GM10248 (cell line): ENCODE data around the gene LRRN2.

Source experiments
- CTCF ChIA-PET: fragments of 300-600 bp; sonication (Branson Sonifier 250); formaldehyde crosslinking; extraction: SDS; loops from one replicate; lab custom pipeline; 2021; ENCODE audit warnings: antibody characterized with exemption; lab: Yijun Ruan, JAX
- POLR2A ChIA-PET: fragments of 350-650 bp; sonication (Branson Sonifier 250); formaldehyde crosslinking; extraction: SDS; loops from one replicate; lab custom pipeline; 2020; ENCODE audit warnings: antibody characterized with exemption; lab: Yijun Ruan, JAX
- DNase-seq: peaks from one replicate; pipeline ENCODE4 v3.0.0; 2012; ENCODE audit errors: extremely low spot score
- TF ChIP-seq, protein P1 (sequence below): IDR thresholded peaks from 2 replicates; pipeline ENCODE4 v1.5.1; 2012; ENCODE audit warnings: mild to moderate bottlenecking, low read depth; ENCODE audit errors: extremely low read depth, missing control alignments, control extremely low read depth

Gene LRRN2

GRCh38 chr1:204669579-204669978, 16.0 kb downstream of the LRRN2 start:
- ChIA-PET POLR2A (no interaction called here), CTCF (interaction anchor here (2.8 kb wide), 1 partner anchor 138 kb away, joined by 9 read pairs; no protein-coding TSS in a partner anchor)
- no peak for DNase-seq
- TF ChIP-seq, protein P1, sequence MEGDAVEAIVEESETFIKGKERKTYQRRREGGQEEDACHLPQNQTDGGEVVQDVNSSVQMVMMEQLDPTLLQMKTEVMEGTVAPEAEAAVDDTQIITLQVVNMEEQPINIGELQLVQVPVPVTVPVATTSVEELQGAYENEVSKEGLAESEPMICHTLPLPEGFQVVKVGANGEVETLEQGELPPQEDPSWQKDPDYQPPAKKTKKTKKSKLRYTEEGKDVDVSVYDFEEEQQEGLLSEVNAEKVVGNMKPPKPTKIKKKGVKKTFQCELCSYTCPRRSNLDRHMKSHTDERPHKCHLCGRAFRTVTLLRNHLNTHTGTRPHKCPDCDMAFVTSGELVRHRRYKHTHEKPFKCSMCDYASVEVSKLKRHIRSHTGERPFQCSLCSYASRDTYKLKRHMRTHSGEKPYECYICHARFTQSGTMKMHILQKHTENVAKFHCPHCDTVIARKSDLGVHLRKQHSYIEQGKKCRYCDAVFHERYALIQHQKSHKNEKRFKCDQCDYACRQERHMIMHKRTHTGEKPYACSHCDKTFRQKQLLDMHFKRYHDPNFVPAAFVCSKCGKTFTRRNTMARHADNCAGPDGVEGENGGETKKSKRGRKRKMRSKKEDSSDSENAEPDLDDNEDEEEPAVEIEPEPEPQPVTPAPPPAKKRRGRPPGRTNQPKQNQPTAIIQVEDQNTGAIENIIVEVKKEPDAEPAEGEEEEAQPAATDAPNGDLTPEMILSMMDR, result no peak

- ChIA-PET POLR2A (no interaction called here), CTCF (interaction anchor here (1.5 kb wide), 1 partner anchor 143 kb away, joined by 3 read pairs; no protein-coding TSS in a partner anchor)
- TF ChIP-seq, protein P1, result no peak
- DNase-seq, result no peak
Observed at GRCh38 chr1:204664384-204664651, 21.2 kb downstream of the LRRN2 start.

DNA sequence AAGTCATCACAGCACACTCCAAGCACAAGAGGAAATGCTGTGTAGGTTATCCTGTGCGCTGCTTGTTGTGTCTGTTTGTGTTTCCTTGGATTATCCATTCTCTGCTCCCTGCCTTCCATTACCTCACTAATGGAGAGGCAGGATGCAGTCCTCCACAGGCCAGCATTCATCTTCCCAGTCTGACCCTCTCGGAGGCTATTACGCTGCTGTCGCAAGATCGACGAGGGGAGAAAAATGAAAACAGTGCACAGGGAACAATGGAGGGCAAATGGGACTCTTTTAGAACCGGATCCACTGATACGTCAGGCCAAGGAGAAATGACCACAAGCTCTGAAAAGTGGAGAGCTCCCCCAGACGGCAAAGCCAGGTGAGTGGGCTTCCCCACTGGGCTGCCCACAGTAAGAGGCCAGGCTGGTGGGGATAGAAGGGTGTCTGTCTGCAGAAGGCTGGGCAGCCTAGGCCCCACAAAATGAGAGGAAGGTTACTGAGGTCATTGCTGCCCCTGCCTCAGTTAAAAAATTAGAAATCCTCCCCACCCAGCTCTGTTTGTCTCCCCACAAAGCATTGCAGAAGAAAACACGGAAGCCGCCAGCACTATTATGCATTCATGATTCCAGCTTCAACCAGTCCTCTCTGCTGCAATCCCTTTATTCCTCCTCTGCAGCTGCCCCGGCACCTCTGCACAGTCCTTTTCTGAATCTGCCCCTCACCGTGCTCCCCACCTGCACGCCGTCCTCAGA, 21.7 kb downstream of the LRRN2 start:
- POLR2A ChIA-PET, result no interaction called here
- no peak for DNase-seq
- CTCF ChIA-PET, result interaction anchor here (1.5 kb wide), 1 partner anchor 143 kb away, joined by 3 read pairs; no protein-coding TSS in a partner anchor
- TF ChIP-seq, protein P1, result no peak

DNA sequence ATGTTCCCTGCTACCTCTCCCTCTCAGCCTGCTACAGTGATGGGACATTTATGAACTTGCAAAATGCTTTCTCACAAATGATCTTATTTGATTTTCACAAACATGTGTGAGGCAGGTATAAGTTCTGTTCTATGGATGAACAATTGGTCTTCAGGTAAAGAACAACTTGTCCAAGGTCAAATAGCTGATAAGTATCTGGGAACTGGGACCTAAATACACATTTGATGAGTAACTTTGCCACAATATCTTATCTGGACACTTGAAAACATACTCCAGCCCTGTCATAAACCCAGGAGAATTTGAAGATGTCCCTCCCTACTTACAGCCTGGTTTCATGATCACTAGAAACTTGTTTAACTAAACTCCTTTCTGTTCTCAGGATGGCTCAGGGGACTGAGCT, 23.0 kb downstream of the LRRN2 start:
- TF ChIP-seq, protein P1, result no peak
- CTCF ChIA-PET, result interaction anchor here (0.9 to 1.0 kb wide), 2 partner anchors 16 to 130 kb away, joined by 3 to 4 read pairs; no protein-coding TSS in a partner anchor
- DNase-seq, result no peak
- POLR2A ChIA-PET, result no interaction called here

DNA sequence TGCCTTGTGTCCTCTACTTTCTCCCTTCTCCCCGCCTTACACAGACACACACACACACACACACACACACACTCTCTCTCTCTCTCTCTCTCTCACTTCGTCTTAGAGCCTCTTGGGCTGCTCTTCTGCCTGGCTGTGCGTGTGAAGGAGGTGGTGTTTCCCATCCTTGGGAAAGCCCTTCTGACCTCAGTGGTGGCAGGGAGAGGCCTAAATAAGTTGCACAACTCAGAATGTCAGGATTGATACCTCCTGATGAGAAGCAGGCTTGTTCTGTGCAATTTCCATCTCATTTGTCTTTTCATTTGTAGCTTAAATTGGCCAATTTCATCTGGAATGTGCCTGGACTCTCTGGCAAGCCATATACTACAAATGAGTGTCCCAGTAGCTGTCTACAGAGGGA, 25.0 kb downstream of the LRRN2 start:
- ChIA-PET CTCF (no interaction called here), POLR2A (no interaction called here)
- DNase-seq, result no peak
- TF ChIP-seq, protein P1, result no peak

DNA sequence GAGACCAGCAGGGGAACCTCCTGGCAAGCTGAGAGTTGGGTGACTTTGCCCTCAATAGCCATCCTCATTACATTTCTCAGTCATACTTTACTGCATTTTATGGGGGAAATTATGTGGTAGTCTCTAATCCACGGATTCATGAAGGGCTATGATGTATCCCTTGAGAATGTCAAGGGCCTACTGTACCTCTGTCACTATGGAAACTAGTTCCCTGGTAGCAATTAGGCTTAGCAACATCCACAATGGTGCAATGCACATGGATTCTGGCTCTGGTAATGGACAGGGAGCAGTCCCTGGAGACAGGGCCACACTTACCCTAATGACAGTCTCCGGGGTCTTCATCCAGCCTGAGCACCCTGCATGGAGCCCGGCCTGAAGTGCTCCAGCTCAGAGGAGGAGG, 26.5 kb downstream of the LRRN2 start:
- TF ChIP-seq, protein P1, result no peak
- ChIA-PET CTCF (no interaction called here), POLR2A (no interaction called here)
- no peak for DNase-seq
